LNCaP clone FGC (cell line): Measurements from ENCODE around the gene ACTRT2.

Source experiments
- DNase-seq: peaks from one replicate; pipeline ENCODE4 v3.0.0-alpha.2; 2011; ENCODE audit warnings: low read depth
- H3K4me3 ChIP-seq: 2 replicates; pipeline ENCODE4 v1.5.1; 2011; ENCODE audit warnings: mild to moderate bottlenecking, low read depth, low read length, control low read depth
- CTCF ChIP-seq: IDR thresholded peaks from 2 replicates; pipeline ENCODE4 v1.5.1; 2012; ENCODE audit warnings: mild to moderate bottlenecking; ENCODE audit not compliant: control insufficient read depth, insufficient read depth; ENCODE audit errors: extremely low read depth

Gene ACTRT2

DNA sequence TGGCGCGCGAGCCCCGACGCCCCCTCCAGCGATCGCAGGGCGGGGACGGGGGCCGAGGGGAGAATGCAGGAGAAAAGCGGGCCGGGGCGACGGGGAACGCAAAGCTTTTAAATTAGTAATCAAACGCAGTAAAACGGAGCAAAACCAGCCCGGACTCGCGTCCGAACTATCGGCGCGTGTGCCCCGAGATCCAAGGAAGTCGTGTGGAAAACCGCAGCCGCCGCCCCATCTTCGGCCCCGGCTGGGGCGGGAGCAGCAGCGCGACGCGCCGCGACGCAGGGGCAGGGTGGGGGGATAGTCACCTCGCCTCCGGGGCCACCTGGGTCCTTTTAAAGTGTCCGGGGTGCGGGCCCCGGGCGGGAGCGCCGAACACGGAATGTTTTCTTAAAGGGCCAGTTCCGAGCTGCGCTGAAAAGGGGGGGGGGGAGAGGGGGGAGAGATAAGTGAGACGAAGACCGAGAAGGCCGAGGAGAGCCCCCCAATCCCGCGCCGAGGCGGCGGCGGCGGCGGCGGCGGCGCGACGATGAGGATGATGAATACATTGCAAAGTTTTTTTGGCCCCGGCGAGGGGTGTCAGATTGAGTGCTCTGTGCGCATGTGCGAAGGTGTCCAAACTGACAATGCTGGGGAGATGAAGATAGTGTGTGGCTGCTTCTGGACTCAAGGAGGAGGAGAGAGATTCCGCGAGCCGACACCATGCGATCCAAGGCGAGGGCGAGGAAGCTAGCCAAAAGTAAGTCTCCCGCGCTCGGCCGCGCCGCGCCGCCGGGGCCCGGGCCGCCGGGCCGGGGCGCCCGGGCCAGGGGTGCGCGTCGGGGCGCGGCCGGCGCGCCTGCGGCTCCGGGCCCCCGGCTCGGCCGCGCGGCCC is 47.5 kb downstream of the ACTRT2 start, which contains the start of gene PRDM16:
Gene PRDM16 (plus strand): TSS at position 640 of the 868 bp plus-strand sequence. CDS start 57 bp downstream, at position 697.
- H3K4me3 ChIP-seq, result peak within 1 kb of the TSS; percentile 42
- DNase-seq, result no peak
- TF ChIP-seq CTCF, result no peak

DNA sequence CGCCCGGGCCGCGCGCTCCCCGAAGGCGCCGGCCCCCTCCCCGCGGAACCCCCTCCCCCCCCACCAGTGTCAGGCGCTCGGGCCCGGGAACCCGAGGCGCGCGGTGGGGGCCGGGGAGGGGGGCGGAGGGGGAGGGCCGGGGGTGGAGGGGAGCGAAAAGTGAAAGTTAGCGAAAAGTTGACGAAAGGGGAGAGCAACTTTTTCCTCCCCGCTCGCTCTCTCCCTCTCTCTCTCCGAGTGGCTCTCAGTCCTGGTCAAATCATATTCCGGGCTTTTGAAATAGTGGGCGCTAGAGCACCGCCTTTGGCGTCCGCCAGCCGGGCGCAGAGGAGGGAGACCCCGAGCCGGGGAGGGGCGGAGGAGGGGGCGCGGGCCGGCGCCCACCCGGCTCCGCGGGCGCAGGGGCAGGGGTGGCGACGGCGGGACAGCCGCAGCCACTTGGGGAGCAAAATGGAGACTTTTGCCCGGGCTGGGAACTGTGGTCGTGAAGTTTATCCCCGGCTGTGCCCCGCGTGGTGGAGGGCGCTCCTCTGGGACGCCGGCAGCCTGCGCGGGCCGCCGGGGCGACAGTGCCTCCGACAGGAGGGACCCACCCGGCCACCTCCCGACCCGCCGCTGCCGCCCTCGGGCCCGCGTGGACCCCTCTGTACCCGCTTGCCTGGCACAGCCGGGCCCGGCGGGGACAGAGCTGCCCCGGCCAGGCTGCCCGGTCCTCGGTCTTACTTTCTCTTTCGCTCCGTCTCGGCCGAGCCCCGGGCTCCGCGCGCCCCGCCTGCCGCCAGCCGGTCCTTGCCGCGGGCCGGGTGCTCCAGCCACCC is 48.4 kb downstream of the ACTRT2 start:
- H3K4me3 ChIP-seq, result peak overlapping the region; percentile 42
- peak; percentile 30 for TF ChIP-seq CTCF

GRCh38 chr1:3070309-3070643 is 49.0 kb downstream of the ACTRT2 start:
- no peak overlapping the region for H3K4me3 ChIP-seq
- TF ChIP-seq CTCF, result no peak

More for the DNA sequence above, 48.4 kb downstream of the ACTRT2 start:
- no peak for DNase-seq

DNA sequence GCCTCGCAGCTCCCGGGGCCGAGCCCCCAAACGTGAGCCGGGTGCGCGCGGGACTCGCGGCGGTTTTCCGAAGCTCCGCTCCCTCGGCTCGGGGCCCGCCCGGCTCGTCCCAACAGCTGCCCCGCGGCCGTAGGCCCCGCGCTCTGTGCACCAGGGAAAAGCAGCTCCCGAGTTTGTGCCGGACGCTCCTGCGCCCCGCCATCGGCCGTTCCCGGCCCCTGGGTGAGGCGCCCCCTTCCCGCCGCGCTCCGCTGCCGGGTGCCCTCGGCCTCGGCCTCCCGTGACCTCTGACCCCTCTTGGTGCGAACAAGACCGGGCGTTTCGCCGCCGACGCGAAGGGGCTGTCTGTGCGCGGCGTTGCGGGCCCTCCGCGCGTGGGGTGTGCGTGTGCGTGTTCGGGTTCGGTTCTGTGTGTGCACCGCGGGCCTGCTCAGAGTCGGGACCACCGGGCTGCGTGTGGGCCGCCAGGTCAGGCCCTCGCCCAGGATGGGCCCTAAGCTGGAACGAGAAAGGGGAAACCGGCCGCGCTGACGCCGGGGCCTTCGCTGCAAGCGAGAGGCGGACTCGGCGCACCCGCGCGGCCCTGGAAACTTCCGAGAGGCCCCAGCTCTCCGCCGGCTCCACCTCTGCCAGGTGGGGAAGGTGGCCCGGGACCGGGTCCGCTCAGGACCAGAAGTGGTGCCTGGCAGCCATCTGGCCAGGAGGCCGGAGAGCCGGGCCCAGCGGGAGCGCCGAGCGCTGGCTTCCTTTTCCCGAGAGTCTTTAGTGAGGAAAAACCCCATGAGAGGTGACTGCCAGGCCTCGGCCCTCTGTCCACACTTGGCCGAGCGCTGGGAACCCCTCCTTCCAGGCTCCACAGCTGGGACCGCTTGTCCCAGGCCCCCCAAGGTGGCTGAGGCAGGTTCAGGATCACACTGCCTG is 49.6 kb downstream of the ACTRT2 start:
- TF ChIP-seq CTCF, result no peak
- DNase-seq, result no peak
- H3K4me3 ChIP-seq, result no peak overlapping the region

More at GRCh38 chr1:3070309-3070643, 49.0 kb downstream of the ACTRT2 start:
- no peak for DNase-seq

- no peak for TF ChIP-seq CTCF
- H3K4me3 ChIP-seq, result no peak overlapping the region
- DNase-seq, result no peak
These were observed 50.5 kb downstream of the ACTRT2 start for GRCh38 chr1:3071565-3072390.
